ENCODE data around the gene FAM111B.

FAM111B gene

GRCh38 chr11:59154610-59155009 lies 47.6 kb downstream of the FAM111B start:
- H3K36me3 ChIP-seq (ENCODE audit: insufficient read depth, insufficient read length, low read length) = no peaks in the 10 kb centered on the region
- H3K9me3 ChIP-seq (ENCODE audit: insufficient read depth, low read length) = no peaks in the 10 kb centered on the region
- TF ChIP-seq SUZ12 (IDR thresholded peaks at IDR 0.05; ENCODE audit: extremely low read depth, insufficient read depth, insufficient read length) (no peak), YY1 (IDR thresholded peaks at IDR 0.05; ENCODE audit: insufficient read depth, insufficient read length) (no peak), ZNF274 (IDR thresholded peaks at IDR 0.05; ENCODE audit: low read depth, low read length) (no peak)

GRCh38 chr11:59157433-59157832 lies 50.4 kb downstream of the FAM111B start:
- Histone ChIP-seq H3K9me3 (ENCODE audit: insufficient read depth, low read length) (no peaks in the 10 kb centered on the region), H3K36me3 (ENCODE audit: insufficient read depth, insufficient read length, low read length) (no peaks in the 10 kb centered on the region), H3K9ac (ENCODE audit: insufficient read length, low read depth) (no peak overlapping the region), H3K27me3 (ENCODE audit: insufficient read depth, insufficient read length) (no peaks in the 10 kb centered on the region), H3K4me3 (ENCODE audit: insufficient read length, low read depth) (no peak overlapping the region), H3K4me1 (ENCODE audit: insufficient read depth, insufficient read length) (no peaks in the 10 kb centered on the region)
- no peak for TF ChIP-seq SUZ12 (IDR thresholded peaks at IDR 0.05; ENCODE audit: extremely low read depth, insufficient read depth, insufficient read length)
- TF ChIP-seq YY1 (IDR thresholded peaks at IDR 0.05; ENCODE audit: insufficient read depth, insufficient read length) = no peak
- TF ChIP-seq ZNF274 (IDR thresholded peaks at IDR 0.05; ENCODE audit: low read depth, low read length) = no peak
- no peak for DNase-seq (ENCODE audit: low read depth, low spot score)

More at GRCh38 chr11:59154610-59155009, 47.6 kb downstream of the FAM111B start:
- DNase-seq (ENCODE audit: low read depth, low spot score) = no peak
- Histone ChIP-seq H3K4me1 (ENCODE audit: insufficient read depth, insufficient read length) (no peaks in the 10 kb centered on the region), H3K27me3 (ENCODE audit: insufficient read depth, insufficient read length) (no peaks in the 10 kb centered on the region), H3K4me3 (ENCODE audit: insufficient read length, low read depth) (no peak overlapping the region), H3K9ac (ENCODE audit: insufficient read length, low read depth) (no peak overlapping the region)

- no peak for TF ChIP-seq YY1 (IDR thresholded peaks at IDR 0.05; ENCODE audit: insufficient read depth, insufficient read length)
- no peak for TF ChIP-seq SUZ12 (IDR thresholded peaks at IDR 0.05; ENCODE audit: extremely low read depth, insufficient read depth, insufficient read length)
- TF ChIP-seq ZNF274 (IDR thresholded peaks at IDR 0.05; ENCODE audit: low read depth, low read length) = no peak
- no peaks in the 10 kb centered on the region for H3K9me3 ChIP-seq (ENCODE audit: insufficient read depth, low read length)
- DNase-seq (ENCODE audit: low read depth, low spot score) = no peak
- no peaks in the 10 kb centered on the region for H3K36me3 ChIP-seq (ENCODE audit: insufficient read depth, insufficient read length, low read length)
- H3K27me3 ChIP-seq (ENCODE audit: insufficient read depth, insufficient read length) = no peaks in the 10 kb centered on the region
- no peak overlapping the region for H3K4me3 ChIP-seq (ENCODE audit: insufficient read length, low read depth)
- H3K4me1 ChIP-seq (ENCODE audit: insufficient read depth, insufficient read length) = no peaks in the 10 kb centered on the region
- no peak overlapping the region for H3K9ac ChIP-seq (ENCODE audit: insufficient read length, low read depth)
Measured at GRCh38 chr11:59158206-59159068, 51.4 kb downstream of the FAM111B start.

- Histone ChIP-seq H3K4me3 (ENCODE audit: insufficient read length, low read depth) (no peak overlapping the region), H3K36me3 (ENCODE audit: insufficient read depth, insufficient read length, low read length) (no peaks in the 10 kb centered on the region), H3K9ac (ENCODE audit: insufficient read length, low read depth) (no peak overlapping the region), H3K27me3 (ENCODE audit: insufficient read depth, insufficient read length) (no peaks in the 10 kb centered on the region), H3K4me1 (ENCODE audit: insufficient read depth, insufficient read length) (no peaks in the 10 kb centered on the region), H3K9me3 (ENCODE audit: insufficient read depth, low read length) (no peaks in the 10 kb centered on the region)
- TF ChIP-seq SUZ12 (IDR thresholded peaks at IDR 0.05; ENCODE audit: extremely low read depth, insufficient read depth, insufficient read length) = no peak
- no peak for TF ChIP-seq YY1 (IDR thresholded peaks at IDR 0.05; ENCODE audit: insufficient read depth, insufficient read length)
- no peak for TF ChIP-seq ZNF274 (IDR thresholded peaks at IDR 0.05; ENCODE audit: low read depth, low read length)
- no peak for DNase-seq (ENCODE audit: low read depth, low spot score)
Measured at GRCh38 chr11:59164028-59164427, 57.0 kb downstream of the FAM111B start.

GRCh38 chr11:59171508-59172322 lies 64.7 kb downstream of the FAM111B start, which contains the start of gene DTX4:
Gene DTX4 (plus strand): TSS chr11:59172132. CDS start chr11:59172596, 464 bp downstream.
- Histone ChIP-seq H3K36me3 (ENCODE audit: insufficient read depth, insufficient read length, low read length) (peaks cover 8% of the 10 kb centered on the region), H3K9me3 (ENCODE audit: insufficient read depth, low read length) (no peaks in the 10 kb centered on the region), H3K4me3 (ENCODE audit: insufficient read length, low read depth) (peak within 1 kb of the TSS; percentile 91), H3K9ac (ENCODE audit: insufficient read length, low read depth) (peak within 1 kb of the TSS; percentile 90), H3K27me3 (ENCODE audit: insufficient read depth, insufficient read length) (no peaks in the 10 kb centered on the region), H3K4me1 (ENCODE audit: insufficient read depth, insufficient read length) (peaks cover 9% of the 10 kb centered on the region)
- DNase-seq (ENCODE audit: low read depth, low spot score) = peak; percentile 90
- TF ChIP-seq SUZ12 (IDR thresholded peaks at IDR 0.05; ENCODE audit: extremely low read depth, insufficient read depth, insufficient read length) (no peak), ZNF274 (IDR thresholded peaks at IDR 0.05; ENCODE audit: low read depth, low read length) (no peak), YY1 (IDR thresholded peaks at IDR 0.05; ENCODE audit: insufficient read depth, insufficient read length) (no peak)

GRCh38 chr11:59172345-59173079 lies 65.5 kb downstream of the FAM111B start:
- H3K4me3 ChIP-seq (ENCODE audit: insufficient read length, low read depth) = peak overlapping the region; percentile 91
- peaks cover 9% of the 10 kb centered on the region for H3K4me1 ChIP-seq (ENCODE audit: insufficient read depth, insufficient read length)
- no peaks in the 10 kb centered on the region for H3K9me3 ChIP-seq (ENCODE audit: insufficient read depth, low read length)
- no peaks in the 10 kb centered on the region for H3K27me3 ChIP-seq (ENCODE audit: insufficient read depth, insufficient read length)
- TF ChIP-seq YY1 (IDR thresholded peaks at IDR 0.05; ENCODE audit: insufficient read depth, insufficient read length) (no peak), ZNF274 (IDR thresholded peaks at IDR 0.05; ENCODE audit: low read depth, low read length) (no peak), SUZ12 (IDR thresholded peaks at IDR 0.05; ENCODE audit: extremely low read depth, insufficient read depth, insufficient read length) (no peak)
- DNase-seq (ENCODE audit: low read depth, low spot score) = no peak
- peaks cover 15% of the 10 kb centered on the region for H3K36me3 ChIP-seq (ENCODE audit: insufficient read depth, insufficient read length, low read length)
- H3K9ac ChIP-seq (ENCODE audit: insufficient read length, low read depth) = peak overlapping the region; percentile 90
